ENCODE measurements around the gene ZNF785.

Gene ZNF785

DNA sequence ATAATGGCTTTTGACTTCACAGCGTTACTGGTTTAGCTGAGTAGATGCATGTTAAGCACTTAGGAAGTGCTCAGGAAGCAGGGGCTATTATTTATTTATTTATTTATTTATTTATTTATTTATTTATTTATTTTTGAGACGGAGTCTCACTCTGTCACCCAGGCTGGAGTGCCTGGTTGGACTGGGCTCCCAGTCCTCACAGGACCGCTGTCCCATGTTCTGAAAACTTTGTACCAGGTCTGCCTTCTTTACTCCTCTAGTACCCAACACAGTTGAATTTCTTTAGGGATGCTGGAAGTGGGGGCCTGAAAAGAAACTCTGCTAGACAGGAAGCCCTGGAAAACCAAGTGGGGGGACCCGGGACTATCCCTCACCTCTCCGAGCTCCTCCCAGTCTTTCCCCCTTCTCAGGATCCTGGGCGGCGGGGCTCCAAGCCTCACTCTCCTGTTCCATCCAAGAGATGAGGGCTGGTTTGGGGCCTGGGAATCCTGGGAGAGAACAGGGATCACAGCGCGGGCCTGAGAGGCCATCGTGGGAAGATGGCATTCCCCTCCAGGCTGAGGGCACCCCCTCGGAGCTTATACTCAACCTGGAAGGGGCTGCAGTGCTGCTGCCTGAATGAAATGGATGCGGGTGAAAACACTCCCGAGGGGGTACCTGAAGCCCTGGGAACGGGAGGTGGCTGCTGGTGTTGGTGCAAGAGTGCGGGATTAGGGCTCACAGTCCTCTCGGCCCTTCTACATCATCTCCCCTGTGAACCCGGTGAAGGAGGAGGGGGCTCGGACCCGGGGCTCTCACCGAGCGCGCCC, 14.7 kb downstream of the ZNF785 start:
- in situ Hi-C loops (cut with MboI; ENCODE audit: low pct_unique_long_range_greater_than_20kb, low sequenced_read_pairs, unreplicated experiment) = no loop called here
- peak; percentile 57 for DNase-seq (ENCODE audit: low spot score)
- TF ChIP-seq, protein P1, sequence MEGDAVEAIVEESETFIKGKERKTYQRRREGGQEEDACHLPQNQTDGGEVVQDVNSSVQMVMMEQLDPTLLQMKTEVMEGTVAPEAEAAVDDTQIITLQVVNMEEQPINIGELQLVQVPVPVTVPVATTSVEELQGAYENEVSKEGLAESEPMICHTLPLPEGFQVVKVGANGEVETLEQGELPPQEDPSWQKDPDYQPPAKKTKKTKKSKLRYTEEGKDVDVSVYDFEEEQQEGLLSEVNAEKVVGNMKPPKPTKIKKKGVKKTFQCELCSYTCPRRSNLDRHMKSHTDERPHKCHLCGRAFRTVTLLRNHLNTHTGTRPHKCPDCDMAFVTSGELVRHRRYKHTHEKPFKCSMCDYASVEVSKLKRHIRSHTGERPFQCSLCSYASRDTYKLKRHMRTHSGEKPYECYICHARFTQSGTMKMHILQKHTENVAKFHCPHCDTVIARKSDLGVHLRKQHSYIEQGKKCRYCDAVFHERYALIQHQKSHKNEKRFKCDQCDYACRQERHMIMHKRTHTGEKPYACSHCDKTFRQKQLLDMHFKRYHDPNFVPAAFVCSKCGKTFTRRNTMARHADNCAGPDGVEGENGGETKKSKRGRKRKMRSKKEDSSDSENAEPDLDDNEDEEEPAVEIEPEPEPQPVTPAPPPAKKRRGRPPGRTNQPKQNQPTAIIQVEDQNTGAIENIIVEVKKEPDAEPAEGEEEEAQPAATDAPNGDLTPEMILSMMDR (IDR thresholded peaks at IDR 0.05; ENCODE audit: extremely low read depth, insufficient read depth, missing control alignments) = no peak

DNA sequence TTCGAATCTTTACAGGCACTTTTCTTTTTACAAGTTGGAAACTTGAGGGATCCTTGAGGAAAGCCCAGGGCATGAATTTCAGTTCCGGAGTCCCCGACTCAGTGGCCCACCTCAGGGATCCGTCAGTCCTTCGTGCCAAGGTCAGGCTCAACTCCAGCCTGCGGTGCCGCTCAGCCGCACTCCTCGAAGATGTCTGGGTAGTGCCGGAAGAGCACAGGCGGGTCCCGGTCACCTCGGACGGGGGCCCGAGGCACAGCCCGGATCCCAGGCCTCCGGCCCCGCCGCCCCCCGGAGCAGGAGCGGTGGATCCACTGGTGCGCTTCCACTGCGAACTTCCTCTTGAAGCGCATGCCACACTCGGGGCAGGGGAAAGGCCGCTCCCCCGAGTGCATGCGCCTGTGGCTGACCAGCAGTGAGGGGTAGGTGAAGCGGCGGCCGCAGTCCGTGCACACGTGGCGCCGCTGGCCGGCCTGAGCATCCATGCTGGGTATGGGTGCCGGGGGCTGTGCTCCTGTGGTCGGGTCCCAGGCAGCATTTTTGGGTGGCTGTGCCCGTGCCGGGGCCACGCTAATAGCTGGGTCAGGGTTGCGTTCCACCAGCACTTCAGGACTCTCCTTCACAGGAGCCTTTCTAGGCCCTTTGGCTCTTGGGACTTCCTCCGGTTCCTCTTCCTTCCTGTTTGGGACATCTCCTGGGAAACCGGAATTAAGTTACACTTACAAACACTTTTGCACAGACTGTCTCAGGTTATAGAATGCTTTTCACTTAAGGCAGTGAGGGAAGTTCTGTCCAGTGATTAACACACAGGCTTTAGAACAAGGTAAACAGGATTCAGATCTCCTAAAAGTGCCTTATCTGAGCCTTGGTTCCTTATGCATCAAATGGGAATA, 15.5 kb downstream of the ZNF785 start:
- in situ Hi-C loops (cut with MboI; ENCODE audit: low pct_unique_long_range_greater_than_20kb, low sequenced_read_pairs, unreplicated experiment) = no loop called here
- DNase-seq (ENCODE audit: low spot score) = no peak
- TF ChIP-seq, protein P1 (IDR thresholded peaks at IDR 0.05; ENCODE audit: extremely low read depth, insufficient read depth, missing control alignments) = no peak

DNA sequence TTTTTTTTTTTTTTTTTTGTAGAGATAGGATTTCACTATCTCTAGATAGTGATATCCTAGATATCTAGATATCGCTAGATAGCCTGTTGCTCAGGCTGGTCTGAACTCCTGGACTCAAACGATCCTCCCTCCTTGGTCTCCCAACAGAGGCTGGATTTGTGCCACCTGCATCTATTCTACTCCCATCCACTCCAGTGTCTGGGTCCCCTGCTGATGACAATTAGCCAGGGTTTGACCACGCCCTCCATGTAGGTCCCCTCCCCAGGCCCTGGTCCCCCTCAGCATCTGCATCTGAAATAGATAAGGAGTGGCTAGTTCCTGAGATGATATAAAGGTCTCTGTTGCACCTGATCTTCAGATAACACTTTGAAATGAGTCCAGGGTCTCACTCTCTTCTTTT, 16.2 kb downstream of the ZNF785 start:
- DNase-seq (ENCODE audit: low spot score) = no peak
- TF ChIP-seq, protein P1 (IDR thresholded peaks at IDR 0.05; ENCODE audit: extremely low read depth, insufficient read depth, missing control alignments) = no peak
- in situ Hi-C loops (cut with MboI; ENCODE audit: low pct_unique_long_range_greater_than_20kb, low sequenced_read_pairs, unreplicated experiment) = no loop called here

DNA sequence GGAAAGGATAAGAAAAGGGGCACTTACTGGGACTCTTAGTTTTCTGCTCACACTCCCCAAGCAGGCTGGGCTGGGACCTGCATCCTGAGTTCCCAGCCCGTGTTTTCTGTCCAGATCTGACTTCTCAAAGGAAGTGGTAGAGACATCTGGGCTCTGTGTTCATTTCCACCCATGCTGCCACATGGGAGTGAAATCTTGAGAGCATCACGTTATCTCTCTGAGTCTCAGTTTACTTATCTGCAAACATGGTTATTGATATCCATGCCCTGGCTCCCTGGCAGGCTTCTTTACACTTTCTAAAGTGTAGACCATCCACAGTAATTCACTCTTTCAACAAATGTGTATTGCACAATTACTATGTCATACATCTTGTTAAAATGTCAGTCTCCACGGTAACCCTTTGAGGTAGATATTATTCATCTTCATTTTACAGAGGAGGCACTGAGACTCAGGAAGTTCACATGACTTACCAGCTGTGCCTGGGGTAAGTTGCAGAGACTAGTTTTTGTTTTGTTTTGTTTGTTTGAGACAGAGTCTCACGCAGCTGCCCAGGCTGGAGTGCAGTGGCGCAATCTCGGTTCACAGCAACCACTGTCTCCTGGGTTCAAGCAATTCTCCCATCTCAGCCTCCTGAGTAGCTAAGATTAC, 17.4 kb downstream of the ZNF785 start:
- in situ Hi-C loops (cut with MboI; ENCODE audit: low pct_unique_long_range_greater_than_20kb, low sequenced_read_pairs, unreplicated experiment) = no loop called here
- DNase-seq (ENCODE audit: low spot score) = peak; percentile 76
- TF ChIP-seq, protein P1 (IDR thresholded peaks at IDR 0.05; ENCODE audit: extremely low read depth, insufficient read depth, missing control alignments) = no peak

DNA sequence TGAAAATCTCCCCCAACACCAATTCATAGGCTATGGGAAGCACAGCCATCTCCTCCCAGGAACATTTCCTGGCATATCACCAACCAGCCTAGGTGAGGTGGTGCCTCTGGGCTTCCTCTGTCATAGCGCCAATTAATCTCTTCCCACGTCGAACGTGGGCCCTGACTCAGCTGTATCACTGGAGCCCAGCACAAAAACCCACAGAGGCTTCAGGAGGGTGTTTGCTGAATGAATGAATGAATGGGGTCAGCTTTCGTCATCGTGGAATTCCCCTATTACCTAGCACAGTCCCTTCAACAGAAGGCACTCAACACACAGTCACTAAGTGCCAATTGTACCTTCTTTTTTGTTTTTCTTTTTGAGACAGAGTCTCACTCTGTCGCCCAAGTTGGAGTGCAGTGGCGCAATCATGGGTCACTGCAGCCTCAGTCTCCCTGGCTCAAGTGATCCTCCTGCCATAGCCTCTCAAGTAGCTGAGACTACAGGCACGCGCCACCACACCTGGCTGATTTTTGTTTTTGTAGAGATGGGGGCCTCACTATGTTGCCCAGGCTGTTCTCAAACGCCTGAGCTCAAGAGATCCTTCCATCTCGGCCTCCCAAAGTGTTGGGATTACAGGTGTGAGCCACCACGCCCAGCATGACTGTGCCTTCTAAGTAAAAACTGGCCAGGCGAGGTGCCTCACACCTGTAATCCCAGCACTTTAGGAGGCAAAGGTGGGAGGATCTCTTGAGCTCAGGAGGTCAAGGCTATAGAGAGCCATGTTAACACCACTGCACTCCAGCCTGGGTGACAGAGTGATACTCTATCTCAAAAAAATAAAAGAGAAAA, 18.1 kb downstream of the ZNF785 start:
- TF ChIP-seq, protein P1 (IDR thresholded peaks at IDR 0.05; ENCODE audit: extremely low read depth, insufficient read depth, missing control alignments) = no peak

More for the DNA sequence above, 18.1 kb downstream of the ZNF785 start:
- in situ Hi-C loops (cut with MboI; ENCODE audit: low pct_unique_long_range_greater_than_20kb, low sequenced_read_pairs, unreplicated experiment) = no loop called here
- peak; percentile 57 for DNase-seq (ENCODE audit: low spot score)
